Measurements from ENCODE around the gene CDHR5. TPM values are rescaled to one million over a fixed set of nuclear protein-coding genes. Genes with fewer than 3 reads are reported as not detected.

Gene CDHR5
- total RNA-seq, 1 experiment from 2014 or later: not detected

- no peak for DNase-seq (ENCODE audit: low spot score)
- CTCF ChIA-PET: no interaction called here
- no peak for TF ChIP-seq CTCF (conservative IDR thresholded peaks at IDR 0.05; ENCODE audit: low read depth, low read length)
- TF ChIP-seq EZH2 (IDR thresholded peaks at IDR 0.05; ENCODE audit: borderline replicate concordance, low read depth, low read length, poor library complexity, severe bottlenecking): no peak
- no peaks in the 10 kb centered on the region for H3K27me3 ChIP-seq (replicated peaks; ENCODE audit: insufficient read depth, low read depth, low read length, poor library complexity)
- POLR2A ChIA-PET (ENCODE audit: low non-redundant PET): no interaction called here
- BruUV-seq (replicated peaks): no TSS peak
- H3K27ac ChIP-seq (ENCODE audit: low read depth, low read length, poor library complexity, severe bottlenecking): no peak overlapping the region
- intact Hi-C loops (cut with micrococcal nuclease; ENCODE audit: unreplicated experiment): no loop called here
- no peak overlapping the region for H3K4me3 ChIP-seq (ENCODE audit: low read depth, low read length, poor library complexity, severe bottlenecking)
- no peaks in the 10 kb centered on the region for H3K36me3 ChIP-seq (ENCODE audit: insufficient read depth, low read length, poor library complexity, severe bottlenecking)
- no peaks in the 10 kb centered on the region for H3K9me3 ChIP-seq (ENCODE audit: low read depth, low read length, poor library complexity, severe bottlenecking)
- H3K4me1 ChIP-seq (ENCODE audit: insufficient read depth, low read length, poor library complexity, severe bottlenecking): peaks cover 30% of the 10 kb centered on the region
Measured at GRCh38 chr11:643849-644738, 19.3 kb upstream of the CDHR5 start.

GRCh38 chr11:643366-643765, 18.6 kb upstream of the CDHR5 start:
- TF ChIP-seq EZH2 (IDR thresholded peaks at IDR 0.05; ENCODE audit: borderline replicate concordance, low read depth, low read length, poor library complexity, severe bottlenecking) (no peak), CTCF (conservative IDR thresholded peaks at IDR 0.05; ENCODE audit: low read depth, low read length) (no peak)
- Histone ChIP-seq H3K36me3 (ENCODE audit: insufficient read depth, low read length, poor library complexity, severe bottlenecking) (no peaks in the 10 kb centered on the region), H3K27ac (ENCODE audit: low read depth, low read length, poor library complexity, severe bottlenecking) (no peak overlapping the region), H3K9me3 (ENCODE audit: low read depth, low read length, poor library complexity, severe bottlenecking) (no peaks in the 10 kb centered on the region), H3K4me3 (ENCODE audit: low read depth, low read length, poor library complexity, severe bottlenecking) (no peak overlapping the region), H3K4me1 (ENCODE audit: insufficient read depth, low read length, poor library complexity, severe bottlenecking) (peaks cover 38% of the 10 kb centered on the region), H3K27me3 (replicated peaks; ENCODE audit: insufficient read depth, low read depth, low read length, poor library complexity) (no peaks in the 10 kb centered on the region)
- CTCF ChIA-PET: no interaction called here
- DNase-seq (ENCODE audit: low spot score): no peak
- POLR2A ChIA-PET (ENCODE audit: low non-redundant PET): no interaction called here
- no TSS peak for BruUV-seq (replicated peaks)
- intact Hi-C loops (cut with micrococcal nuclease; ENCODE audit: unreplicated experiment): no loop called here

- TF ChIP-seq CTCF (conservative IDR thresholded peaks at IDR 0.05; ENCODE audit: low read depth, low read length) (no peak), EZH2 (IDR thresholded peaks at IDR 0.05; ENCODE audit: borderline replicate concordance, low read depth, low read length, poor library complexity, severe bottlenecking) (no peak)
- DNase-seq (ENCODE audit: low spot score): no peak
- BruUV-seq (replicated peaks): no TSS peak
- Histone ChIP-seq H3K36me3 (ENCODE audit: insufficient read depth, low read length, poor library complexity, severe bottlenecking) (no peaks in the 10 kb centered on the region), H3K9me3 (ENCODE audit: low read depth, low read length, poor library complexity, severe bottlenecking) (no peaks in the 10 kb centered on the region), H3K4me3 (ENCODE audit: low read depth, low read length, poor library complexity, severe bottlenecking) (no peak overlapping the region), H3K27me3 (replicated peaks; ENCODE audit: insufficient read depth, low read depth, low read length, poor library complexity) (no peaks in the 10 kb centered on the region), H3K27ac (ENCODE audit: low read depth, low read length, poor library complexity, severe bottlenecking) (peak overlapping the region; percentile 59), H3K4me1 (ENCODE audit: insufficient read depth, low read length, poor library complexity, severe bottlenecking) (peaks cover 49% of the 10 kb centered on the region)
- ChIA-PET CTCF (no interaction called here), POLR2A (ENCODE audit: low non-redundant PET) (interaction anchor here (0.7 kb wide), 1 partner anchor 38 kb away, joined by 3 read pairs; no protein-coding TSS in a partner anchor)
- intact Hi-C loops (cut with micrococcal nuclease; ENCODE audit: unreplicated experiment): no loop called here
Measured at GRCh38 chr11:641806-642370, 17.1 kb upstream of the CDHR5 start.
